Effector memory CD4-positive, alpha-beta T cell (primary cell): ENCODE data around the gene PITPNM3.

ENCODE experiments used
- DNase-seq, 3 donors: peaks; one replicate each; pipeline ENCODE4 v3.0.0-alpha.2; 2020
- H3K27ac ChIP-seq: 2 replicates; pipeline ENCODE4 v1.7.0; 2013; ENCODE audit warnings: mild to moderate bottlenecking, low read length, moderate library complexity; ENCODE audit not compliant: insufficient read depth, poor library complexity, severe bottlenecking
- H3K27me3 ChIP-seq: replicated peaks from 2 replicates; pipeline ENCODE4 v1.7.0; 2013; ENCODE audit warnings: mild to moderate bottlenecking, low read length; ENCODE audit not compliant: insufficient read depth, control insufficient read depth, poor library complexity, severe bottlenecking
- H3K36me3 ChIP-seq: 2 replicates; pipeline ENCODE4 v1.7.0; 2013; ENCODE audit warnings: mild to moderate bottlenecking, low read length, moderate library complexity; ENCODE audit not compliant: control insufficient read depth, insufficient read depth
- H3K4me1 ChIP-seq: 2 replicates; pipeline ENCODE4 v1.7.0; 2013; ENCODE audit warnings: low read length, mild to moderate bottlenecking; ENCODE audit not compliant: control insufficient read depth, insufficient read depth, poor library complexity, severe bottlenecking
- H3K4me3 ChIP-seq: 2 replicates; pipeline ENCODE4 v1.7.0; 2013; ENCODE audit warnings: low read length, low read depth, mild to moderate bottlenecking; ENCODE audit not compliant: insufficient read depth, poor library complexity, severe bottlenecking
- H3K9me3 ChIP-seq: 2 replicates; pipeline ENCODE4 v1.7.0; 2013; ENCODE audit warnings: mild to moderate bottlenecking, low read length, moderate library complexity; ENCODE audit not compliant: control insufficient read depth

The PITPNM3 gene

DNA sequence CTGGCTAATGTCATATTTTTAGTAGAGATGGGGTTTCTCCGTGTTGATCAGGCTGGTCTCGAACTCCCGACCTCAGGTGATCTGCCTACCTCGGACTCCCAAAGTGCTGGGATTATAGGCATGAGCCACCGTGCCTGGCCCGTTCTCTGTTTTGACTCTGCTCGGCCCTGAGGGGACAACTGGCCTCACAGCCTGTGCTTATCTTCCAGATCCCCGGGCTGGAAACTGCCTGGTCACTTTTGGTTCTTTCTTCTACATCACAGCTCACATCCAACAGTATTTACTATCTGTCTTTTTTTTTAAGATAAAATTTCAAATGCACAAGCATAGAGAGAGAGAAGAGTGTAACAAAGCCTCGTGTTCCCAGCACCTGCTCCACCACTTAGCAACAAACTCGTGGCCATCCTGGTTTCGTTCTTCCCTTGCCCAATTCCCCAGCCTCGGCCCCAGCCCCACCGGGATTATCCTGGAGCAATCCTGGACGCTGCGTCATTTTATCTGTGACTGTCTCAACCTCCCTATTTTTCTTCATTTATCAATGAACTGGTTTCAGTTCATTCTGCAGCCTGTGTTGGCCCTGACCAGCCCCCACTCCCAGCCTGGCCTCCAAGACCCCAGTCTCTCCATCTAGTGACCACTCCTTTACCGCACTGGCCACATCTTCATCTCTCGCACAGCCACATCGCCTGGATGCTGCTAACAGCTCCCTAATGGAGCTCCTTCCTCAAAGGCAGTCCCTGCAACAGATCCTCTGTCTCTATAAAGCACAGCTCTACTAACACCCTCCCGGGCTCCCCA lies 91.0 kb downstream of the PITPNM3 start:
- no peaks in the 10 kb centered on the region for H3K27me3 ChIP-seq
- no peak for DNase-seq

DNA sequence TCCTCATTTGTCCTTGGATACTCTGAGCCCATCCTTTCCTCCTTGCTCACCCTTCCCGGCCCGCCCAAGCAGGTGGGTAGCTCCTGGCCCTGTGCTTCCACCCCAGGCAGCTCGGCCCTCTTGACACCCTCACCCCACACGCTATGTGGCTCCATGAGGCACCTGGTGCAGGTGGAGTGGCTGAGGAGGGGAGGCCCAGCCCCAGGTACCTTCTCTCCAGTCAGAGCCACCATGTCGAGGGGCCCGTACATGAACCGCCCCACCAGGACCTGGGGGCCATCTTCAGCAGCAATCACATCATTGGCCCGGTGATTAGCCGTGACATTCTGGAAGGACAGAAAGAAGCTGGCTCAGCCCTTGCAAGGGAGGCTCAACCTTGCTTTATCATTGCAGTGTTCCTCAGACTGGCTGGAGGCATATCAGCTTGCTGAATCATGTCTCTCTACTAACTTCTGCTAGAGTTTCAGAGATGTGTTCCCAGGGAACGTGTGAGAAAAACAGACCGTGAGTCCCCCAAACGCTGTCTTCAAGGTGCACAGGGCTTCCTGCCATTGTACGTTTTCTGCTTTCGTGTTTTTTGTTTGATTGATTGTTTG lies 91.8 kb downstream of the PITPNM3 start:
- DNase-seq: no peak
- no peak overlapping the region for H3K27ac ChIP-seq

More for the DNA sequence above, 91.0 kb downstream of the PITPNM3 start:
- no peaks in the 10 kb centered on the region for H3K9me3 ChIP-seq
- no peak overlapping the region for H3K27ac ChIP-seq
- no peaks in the 10 kb centered on the region for H3K36me3 ChIP-seq
- H3K4me3 ChIP-seq: no peak overlapping the region
- no peaks in the 10 kb centered on the region for H3K4me1 ChIP-seq

DNA sequence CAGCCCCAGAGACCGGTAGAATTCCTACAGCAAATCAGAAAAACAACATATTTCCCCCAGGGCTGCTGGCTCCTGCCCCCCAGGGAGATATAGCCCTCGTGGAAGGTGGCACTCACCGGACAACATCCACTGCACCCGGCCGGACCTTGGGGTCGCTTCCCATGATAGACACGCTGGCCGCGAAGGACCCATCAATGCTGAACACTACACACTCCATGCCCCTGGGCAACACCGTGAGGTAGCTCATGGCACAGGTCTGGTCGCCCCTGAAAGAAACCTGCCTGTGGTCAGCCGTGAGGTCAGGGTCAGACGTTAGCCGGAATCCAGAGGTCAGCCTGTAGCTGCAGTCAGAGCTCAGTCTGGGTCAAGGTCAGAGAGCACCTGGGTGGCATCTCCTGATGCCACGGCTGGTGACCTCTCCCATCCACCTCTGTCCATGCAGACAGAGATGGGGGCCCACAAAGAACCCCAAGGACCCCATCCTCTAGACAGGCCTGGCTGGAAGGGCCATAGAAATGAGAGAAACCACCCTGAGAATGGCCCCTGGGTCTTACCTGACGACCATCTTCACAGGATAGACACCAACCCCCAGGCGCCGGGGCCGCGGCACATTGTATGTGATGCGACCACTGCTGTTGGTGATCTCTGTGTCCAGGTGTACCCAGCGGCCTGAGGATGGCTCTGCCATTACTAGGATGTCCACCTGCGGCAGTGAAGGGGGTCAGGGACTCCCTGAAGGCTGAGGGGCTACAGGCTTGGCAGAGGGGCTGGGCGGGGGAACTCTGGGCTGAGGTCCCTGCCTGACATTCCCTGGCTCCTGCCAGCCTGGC lies 92.5 kb downstream of the PITPNM3 start:
- no peaks in the 10 kb centered on the region for H3K9me3 ChIP-seq
- no peaks in the 10 kb centered on the region for H3K27me3 ChIP-seq
- no peaks in the 10 kb centered on the region for H3K4me1 ChIP-seq
- H3K27ac ChIP-seq: no peak overlapping the region
- no peaks in the 10 kb centered on the region for H3K36me3 ChIP-seq
- no peak overlapping the region for H3K4me3 ChIP-seq
- no peak for DNase-seq

More for the DNA sequence above, 91.8 kb downstream of the PITPNM3 start:
- H3K36me3 ChIP-seq: no peaks in the 10 kb centered on the region
- H3K4me3 ChIP-seq: no peak overlapping the region
- no peaks in the 10 kb centered on the region for H3K4me1 ChIP-seq
- H3K9me3 ChIP-seq: no peaks in the 10 kb centered on the region
- H3K27me3 ChIP-seq: no peaks in the 10 kb centered on the region

DNA sequence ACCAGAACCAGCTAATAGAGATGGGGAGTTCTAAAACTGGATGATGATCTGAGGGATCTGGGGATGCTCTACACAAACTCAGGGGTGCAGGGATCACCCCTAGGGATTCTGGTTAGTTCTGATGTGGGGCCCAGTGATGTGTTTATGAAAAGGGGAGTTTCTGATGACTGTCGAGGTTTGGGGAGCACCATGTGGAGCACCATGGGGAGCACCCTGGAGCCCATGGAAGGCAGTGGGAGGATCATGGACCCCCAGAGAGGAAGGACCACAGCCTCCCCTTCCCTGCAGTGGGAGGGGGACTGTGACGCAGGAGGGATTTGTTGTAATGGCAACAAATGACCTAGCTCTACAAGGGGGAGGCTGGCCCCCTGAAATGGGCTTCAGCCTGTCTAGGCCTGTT lies 93.7 kb downstream of the PITPNM3 start:
- Histone ChIP-seq H3K4me3 (no peak overlapping the region), H3K36me3 (no peaks in the 10 kb centered on the region), H3K4me1 (no peaks in the 10 kb centered on the region), H3K9me3 (no peaks in the 10 kb centered on the region), H3K27ac (no peak overlapping the region), H3K27me3 (no peaks in the 10 kb centered on the region)
- no peak for DNase-seq

DNA sequence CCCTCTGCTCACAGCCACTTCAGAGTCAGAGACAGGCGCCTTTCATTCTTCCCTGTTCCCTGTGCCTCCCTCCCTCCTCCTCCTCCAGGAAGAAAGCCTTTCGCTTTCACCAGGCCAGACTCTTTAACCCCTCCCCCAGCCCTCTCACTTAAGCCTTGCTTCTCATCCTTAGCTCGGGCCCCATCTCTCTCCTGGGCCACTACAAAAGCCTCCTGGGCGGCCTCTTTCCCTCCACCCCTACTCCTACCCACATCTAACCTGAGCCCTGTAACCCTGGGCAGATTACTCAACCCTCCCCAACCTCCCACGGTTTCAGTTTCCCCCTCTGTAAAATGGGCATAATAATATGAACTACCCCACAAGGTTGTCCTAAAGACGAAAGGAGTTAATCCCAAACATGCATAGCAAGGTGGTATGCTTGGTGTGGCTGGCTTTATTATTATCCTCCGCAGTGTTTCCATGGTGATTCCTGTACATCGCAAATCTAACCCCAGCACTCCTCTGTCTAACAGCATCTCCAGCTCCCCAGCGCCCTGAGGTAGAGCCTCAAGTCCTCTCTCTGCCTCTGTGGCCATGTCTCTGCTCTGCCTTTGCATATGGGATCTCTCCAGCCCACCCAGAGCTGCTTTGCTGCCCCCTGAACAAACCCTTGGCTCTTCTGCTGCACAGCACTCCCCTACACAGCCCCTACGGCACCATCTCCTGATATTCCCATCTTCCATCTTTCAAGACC lies 94.4 kb downstream of the PITPNM3 start:
- Histone ChIP-seq H3K27ac (no peak overlapping the region), H3K9me3 (no peaks in the 10 kb centered on the region), H3K36me3 (no peaks in the 10 kb centered on the region), H3K27me3 (no peaks in the 10 kb centered on the region), H3K4me1 (no peaks in the 10 kb centered on the region), H3K4me3 (no peak overlapping the region)
- no peak for DNase-seq

DNA sequence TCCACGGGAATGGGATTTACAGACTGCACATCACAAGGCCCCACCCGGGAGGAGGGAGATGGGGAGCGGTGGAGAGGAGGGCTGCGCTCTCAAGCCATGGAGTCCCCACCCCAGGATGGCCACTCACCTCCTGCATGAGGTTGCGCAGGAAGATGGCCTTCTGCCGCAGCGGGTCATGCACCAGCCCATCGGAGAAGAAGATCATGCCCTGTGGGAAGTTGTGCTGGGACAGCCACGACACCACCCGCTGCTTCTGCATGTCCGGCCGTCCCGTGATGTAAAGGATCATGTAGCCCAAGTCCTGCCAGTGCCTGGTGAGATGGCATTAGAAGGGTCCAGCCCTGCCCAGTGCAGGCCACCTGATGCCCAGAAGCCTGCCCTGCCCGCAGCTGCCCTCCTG lies 95.1 kb downstream of the PITPNM3 start:
- Histone ChIP-seq H3K27ac (no peak overlapping the region), H3K9me3 (no peaks in the 10 kb centered on the region), H3K36me3 (no peaks in the 10 kb centered on the region), H3K4me1 (no peaks in the 10 kb centered on the region), H3K27me3 (no peaks in the 10 kb centered on the region), H3K4me3 (no peak overlapping the region)
- DNase-seq: no peak

DNA sequence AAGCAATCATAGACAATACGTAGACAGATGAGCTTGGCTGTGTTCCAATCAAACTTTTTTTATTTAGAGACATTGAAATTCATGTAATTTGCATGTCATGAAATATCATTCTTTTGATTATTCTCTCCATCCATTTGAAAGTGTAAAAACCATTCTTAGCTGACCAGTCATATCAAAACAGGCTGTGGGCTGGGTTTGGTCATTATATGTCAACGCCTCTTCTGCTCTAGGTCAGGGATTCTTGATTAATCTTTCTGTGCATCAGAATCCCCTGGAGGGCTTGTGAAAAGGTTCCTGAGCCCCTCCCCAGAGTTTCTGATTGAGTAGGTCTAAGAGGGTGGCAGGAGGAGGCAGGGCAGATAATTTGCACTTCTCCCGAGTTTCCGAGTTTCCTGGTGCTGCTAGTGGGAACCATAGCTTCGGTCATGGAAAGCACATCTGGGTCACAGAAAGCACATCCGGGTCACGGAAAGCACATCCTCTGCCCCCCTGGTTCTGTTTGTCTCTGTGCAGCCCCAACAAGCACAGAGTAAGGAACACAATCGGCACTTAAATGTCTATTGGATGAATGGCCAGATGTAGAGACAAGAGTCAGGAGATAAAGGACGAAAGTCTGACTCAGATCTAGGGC lies 95.7 kb downstream of the PITPNM3 start:
- H3K27ac ChIP-seq: no peak overlapping the region
- no peak for DNase-seq
- no peaks in the 10 kb centered on the region for H3K36me3 ChIP-seq
- H3K9me3 ChIP-seq: no peaks in the 10 kb centered on the region
- no peak overlapping the region for H3K4me3 ChIP-seq
- H3K27me3 ChIP-seq: no peaks in the 10 kb centered on the region
- no peaks in the 10 kb centered on the region for H3K4me1 ChIP-seq

GRCh38 chr17:6458460-6458950 lies 97.8 kb downstream of the PITPNM3 start:
- Histone ChIP-seq H3K4me3 (no peak overlapping the region), H3K9me3 (no peaks in the 10 kb centered on the region), H3K4me1 (peaks cover 6% of the 10 kb centered on the region), H3K36me3 (no peaks in the 10 kb centered on the region), H3K27me3 (no peaks in the 10 kb centered on the region), H3K27ac (no peak overlapping the region)
- no peak for DNase-seq

DNA sequence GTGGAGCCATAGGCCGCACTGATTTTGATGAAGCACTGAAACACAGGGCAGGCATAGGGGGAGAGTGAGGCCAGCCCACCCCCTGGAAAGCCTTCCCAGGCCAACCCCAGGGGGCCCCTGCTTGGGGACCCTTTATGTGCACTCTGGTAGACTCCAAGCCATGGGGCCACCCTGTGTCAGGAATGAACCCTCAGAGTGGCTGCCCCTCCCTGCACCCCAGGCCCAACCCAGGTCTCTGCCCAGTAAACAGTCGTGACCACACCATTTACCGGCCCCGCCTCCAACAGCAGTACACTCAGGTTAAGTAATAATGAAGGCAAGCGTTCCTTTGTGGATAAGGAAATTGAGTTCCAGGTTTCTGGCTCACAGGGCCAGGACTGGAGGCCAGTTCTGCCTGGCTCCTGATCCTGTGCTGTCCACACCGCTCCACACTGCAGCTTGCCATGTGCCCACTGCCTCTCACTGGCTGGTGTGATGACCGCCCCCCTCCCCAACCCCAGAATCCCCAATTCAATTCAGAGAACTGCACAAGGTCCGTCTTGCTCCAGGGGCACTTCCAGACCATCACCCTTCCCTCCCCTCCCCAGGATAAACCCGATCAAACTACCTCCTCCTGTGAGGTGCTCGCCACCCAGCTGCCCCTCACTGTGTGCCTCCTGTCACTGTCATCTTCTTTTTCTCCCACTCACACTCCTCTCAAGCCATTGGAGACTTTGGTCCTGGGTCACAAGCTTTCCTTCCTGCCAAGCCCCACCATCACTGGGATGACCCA lies 98.5 kb downstream of the PITPNM3 start:
- no peaks in the 10 kb centered on the region for H3K36me3 ChIP-seq
- H3K4me1 ChIP-seq: peaks cover 6% of the 10 kb centered on the region
- DNase-seq: no peak
- H3K9me3 ChIP-seq: no peaks in the 10 kb centered on the region
- H3K27me3 ChIP-seq: no peaks in the 10 kb centered on the region
- no peak overlapping the region for H3K4me3 ChIP-seq
- no peak overlapping the region for H3K27ac ChIP-seq
